ENCODE data around the gene MGLL. TPM values are rescaled to one million over a fixed set of nuclear protein-coding genes. Genes with fewer than 3 reads are reported as not detected.

Gene MGLL
- total RNA-seq, 4 donors from 2014 or later: 26.5 to 50.2 (median 43.8) TPM

- Histone ChIP-seq H3K4me1 (peaks cover 26 to 29% of the 10 kb centered on the region in 2 donors), H3K9me3 (no peaks in the 10 kb centered on the region), H3K27ac (no peak overlapping the region), H3K36me3 (peaks cover 0 to 56% of the 10 kb centered on the region in 2 donors), H3K27me3 (no peaks in the 10 kb centered on the region), H3K4me3 (no peak overlapping the region)
- TF ChIP-seq, protein P1, sequence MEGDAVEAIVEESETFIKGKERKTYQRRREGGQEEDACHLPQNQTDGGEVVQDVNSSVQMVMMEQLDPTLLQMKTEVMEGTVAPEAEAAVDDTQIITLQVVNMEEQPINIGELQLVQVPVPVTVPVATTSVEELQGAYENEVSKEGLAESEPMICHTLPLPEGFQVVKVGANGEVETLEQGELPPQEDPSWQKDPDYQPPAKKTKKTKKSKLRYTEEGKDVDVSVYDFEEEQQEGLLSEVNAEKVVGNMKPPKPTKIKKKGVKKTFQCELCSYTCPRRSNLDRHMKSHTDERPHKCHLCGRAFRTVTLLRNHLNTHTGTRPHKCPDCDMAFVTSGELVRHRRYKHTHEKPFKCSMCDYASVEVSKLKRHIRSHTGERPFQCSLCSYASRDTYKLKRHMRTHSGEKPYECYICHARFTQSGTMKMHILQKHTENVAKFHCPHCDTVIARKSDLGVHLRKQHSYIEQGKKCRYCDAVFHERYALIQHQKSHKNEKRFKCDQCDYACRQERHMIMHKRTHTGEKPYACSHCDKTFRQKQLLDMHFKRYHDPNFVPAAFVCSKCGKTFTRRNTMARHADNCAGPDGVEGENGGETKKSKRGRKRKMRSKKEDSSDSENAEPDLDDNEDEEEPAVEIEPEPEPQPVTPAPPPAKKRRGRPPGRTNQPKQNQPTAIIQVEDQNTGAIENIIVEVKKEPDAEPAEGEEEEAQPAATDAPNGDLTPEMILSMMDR (IDR thresholded peaks at IDR 0.05 in 4 of 5, conservative IDR thresholded peaks at IDR 0.05 in 1 of 5): no peak
- TF ChIP-seq POLR2A (IDR thresholded peaks at IDR 0.05): no peak
- DNase-seq (peak in 1 of 2 donors; percentile 10), ATAC-seq (no peak)
- in situ Hi-C loops (cut with MboI; ENCODE audit: low sequenced_read_pairs in 4 of 4) (no loop called here), intact Hi-C loops (cut with DNase I; ENCODE audit: low total_unique reads) (no loop called here)
Measured at GRCh38 chr3:127675651-127676391, 146.5 kb downstream of the MGLL start.

DNA sequence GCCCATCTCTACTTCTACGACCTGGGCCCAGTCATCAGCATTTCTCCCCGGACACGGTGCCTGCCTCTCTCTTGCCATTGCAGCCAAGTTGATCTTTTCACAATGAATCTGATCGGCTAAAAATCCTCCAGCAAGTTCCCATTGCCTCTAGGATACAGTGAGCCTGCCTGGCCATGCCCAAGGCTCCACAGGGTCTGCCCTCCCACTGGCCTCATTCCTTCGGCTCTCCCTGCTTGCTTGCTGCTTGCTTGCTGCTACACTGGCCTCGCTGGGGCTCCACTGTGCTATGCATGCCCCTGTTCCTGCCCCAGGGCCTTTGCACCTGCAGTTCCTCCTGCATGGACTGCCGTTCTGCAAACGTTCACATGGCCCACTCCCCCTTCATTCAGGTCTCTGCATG, 147.5 kb downstream of the MGLL start:
- intact Hi-C loops (cut with DNase I; ENCODE audit: low total_unique reads): loop anchor here (5.0 kb wide), 2 partner anchors 148 to 378 kb away; partner anchors contain the start of genes MGLL and SEC61A1
- DNase-seq: no peak
- H3K27ac ChIP-seq: no peak overlapping the region
- TF ChIP-seq, protein P1 (IDR thresholded peaks at IDR 0.05 in 4 of 5, conservative IDR thresholded peaks at IDR 0.05 in 1 of 5): no peak
- TF ChIP-seq POLR2A (IDR thresholded peaks at IDR 0.05): no peak
- H3K27me3 ChIP-seq: no peaks in the 10 kb centered on the region
- no peak for ATAC-seq
- H3K4me1 ChIP-seq: peaks cover 26 to 29% of the 10 kb centered on the region in 2 donors
- H3K4me3 ChIP-seq: no peak overlapping the region
- H3K9me3 ChIP-seq: no peaks in the 10 kb centered on the region
- H3K36me3 ChIP-seq: peaks cover 0 to 50% of the 10 kb centered on the region in 2 donors
- in situ Hi-C loops (cut with MboI; ENCODE audit: low sequenced_read_pairs in 4 of 4): loop anchor here in 2 of 4 donors (25.0 kb wide), 2 partner anchors 163 to 288 kb away; no protein-coding TSS in a partner anchor

DNA sequence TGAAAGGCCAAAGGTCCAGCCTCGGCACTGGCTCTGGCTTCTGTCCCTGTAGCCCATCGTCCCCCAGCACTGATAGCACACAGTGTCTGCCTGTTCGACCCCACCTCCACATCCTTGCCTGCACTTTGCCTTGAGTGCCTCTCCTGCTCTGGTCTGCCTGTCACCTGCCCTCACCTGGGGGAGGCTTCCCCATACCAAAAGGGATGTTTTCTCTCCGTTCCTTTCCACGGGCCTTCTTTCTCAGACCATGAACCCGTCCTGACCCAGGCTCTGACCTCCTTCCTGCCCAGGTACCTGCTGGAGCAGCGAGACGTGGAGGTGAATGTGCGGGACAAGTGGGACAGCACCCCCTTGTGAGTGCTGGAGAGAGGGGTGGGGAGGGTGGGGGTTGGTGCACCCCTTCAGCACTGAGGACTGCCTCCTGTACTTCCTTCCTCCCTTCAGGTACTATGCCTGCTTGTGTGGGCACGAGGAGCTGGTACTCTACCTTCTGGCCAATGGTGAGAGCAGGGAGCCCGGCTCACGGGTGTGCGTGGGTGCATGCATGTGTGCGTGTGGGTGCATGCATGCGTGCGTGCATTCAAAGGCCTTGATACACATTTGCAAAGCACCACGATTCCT, 148.1 kb downstream of the MGLL start:
- intact Hi-C loops (cut with DNase I; ENCODE audit: low total_unique reads): loop anchor here (5.0 kb wide), 2 partner anchors 148 to 378 kb away; partner anchors contain the start of genes MGLL and SEC61A1
- in situ Hi-C loops (cut with MboI; ENCODE audit: low sequenced_read_pairs in 4 of 4): loop anchor here in 2 of 4 donors (25.0 kb wide), 2 partner anchors 163 to 288 kb away; no protein-coding TSS in a partner anchor
- H3K4me3 ChIP-seq: peak overlapping the region; percentile 63 to 91 (median 80)
- ATAC-seq: no peak
- TF ChIP-seq POLR2A (IDR thresholded peaks at IDR 0.05): no peak
- TF ChIP-seq, protein P1 (IDR thresholded peaks at IDR 0.05 in 4 of 5, conservative IDR thresholded peaks at IDR 0.05 in 1 of 5): no peak
- H3K27me3 ChIP-seq: no peaks in the 10 kb centered on the region
- peaks cover 23 to 28% of the 10 kb centered on the region in 2 donors for H3K4me1 ChIP-seq
- peaks cover 0 to 45% of the 10 kb centered on the region in 2 donors for H3K36me3 ChIP-seq
- H3K27ac ChIP-seq: peak overlapping the region in 3 of 4 donors; percentile 86 to 98 (median 95)
- no peaks in the 10 kb centered on the region for H3K9me3 ChIP-seq
- DNase-seq: no peak

DNA sequence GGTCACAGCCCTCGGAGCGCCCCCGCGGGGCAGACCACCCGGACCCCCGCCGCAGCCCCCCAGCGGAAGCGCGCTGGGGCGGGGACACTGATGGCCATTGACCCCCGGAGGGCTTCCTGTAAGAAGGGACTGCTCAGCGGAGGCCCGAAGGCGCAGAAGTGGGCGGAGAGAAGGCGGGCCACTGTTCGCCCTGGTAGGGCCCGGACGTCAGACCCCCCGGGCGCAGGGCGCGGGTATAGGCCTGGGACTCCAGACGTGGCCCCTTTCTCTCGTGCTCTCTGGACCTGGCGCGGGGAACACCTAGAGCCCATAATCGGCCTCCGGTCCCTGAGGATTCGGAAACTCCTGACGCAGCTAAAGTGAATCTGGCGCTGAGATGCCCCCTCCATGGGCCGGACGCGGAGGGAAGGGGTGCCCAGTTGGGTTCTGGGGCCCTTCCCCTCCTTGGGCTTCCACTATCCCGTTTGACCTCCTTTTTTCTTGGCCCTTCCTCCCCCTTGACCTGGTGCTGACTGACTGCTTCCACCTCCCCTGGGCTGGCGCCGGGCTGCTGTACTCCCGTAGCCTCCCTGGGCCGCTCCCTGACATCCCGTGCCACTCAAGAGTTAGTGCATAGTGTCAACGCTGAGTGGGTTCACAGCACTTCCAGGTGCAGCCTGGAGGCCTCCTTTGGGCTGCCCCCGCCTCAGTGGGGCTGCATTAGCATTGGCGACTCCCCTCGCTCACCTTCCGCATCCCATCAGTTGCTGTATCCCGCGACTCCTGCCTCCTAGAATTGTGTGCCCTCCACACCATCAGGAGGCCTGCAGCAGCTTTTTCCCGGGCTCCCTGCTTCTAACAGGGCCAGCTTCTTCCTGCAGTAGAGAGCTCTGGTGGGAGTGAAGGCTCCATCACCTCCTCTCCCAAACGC, 148.9 kb downstream of the MGLL start:
- Histone ChIP-seq H3K4me3 (peak overlapping the region; percentile 63 to 91 (median 80)), H3K9me3 (no peaks in the 10 kb centered on the region), H3K27me3 (no peaks in the 10 kb centered on the region), H3K4me1 (peaks cover 16 to 20% of the 10 kb centered on the region in 2 donors), H3K27ac (peak overlapping the region; percentile 85 to 98 (median 90)), H3K36me3 (peaks cover 0 to 37% of the 10 kb centered on the region in 2 donors)
- in situ Hi-C loops (cut with MboI; ENCODE audit: low sequenced_read_pairs in 4 of 4): loop anchor here in 2 of 4 donors (25.0 kb wide), 2 partner anchors 164 to 289 kb away; no protein-coding TSS in a partner anchor
- TF ChIP-seq, protein P1 (IDR thresholded peaks at IDR 0.05 in 4 of 5, conservative IDR thresholded peaks at IDR 0.05 in 1 of 5): peak in 1 of 5 experiments; percentile 12
- TF ChIP-seq POLR2A (IDR thresholded peaks at IDR 0.05): no peak
- DNase-seq (no peak), ATAC-seq (peak; percentile 31 to 67)
- intact Hi-C loops (cut with DNase I; ENCODE audit: low total_unique reads): loop anchor here (5.0 kb wide), 2 partner anchors 149 to 379 kb away; partner anchors contain the start of genes MGLL and SEC61A1

All from gastrocnemius medialis (tissue), 4 donors.